ENCODE results near the gene WDR44.
"Not testable (repeated sequence)": the region's sequence is repeated elsewhere in the genome, so short reads cannot be mapped to it uniquely, and the experiment has no call there.

WDR44 gene

DNA sequence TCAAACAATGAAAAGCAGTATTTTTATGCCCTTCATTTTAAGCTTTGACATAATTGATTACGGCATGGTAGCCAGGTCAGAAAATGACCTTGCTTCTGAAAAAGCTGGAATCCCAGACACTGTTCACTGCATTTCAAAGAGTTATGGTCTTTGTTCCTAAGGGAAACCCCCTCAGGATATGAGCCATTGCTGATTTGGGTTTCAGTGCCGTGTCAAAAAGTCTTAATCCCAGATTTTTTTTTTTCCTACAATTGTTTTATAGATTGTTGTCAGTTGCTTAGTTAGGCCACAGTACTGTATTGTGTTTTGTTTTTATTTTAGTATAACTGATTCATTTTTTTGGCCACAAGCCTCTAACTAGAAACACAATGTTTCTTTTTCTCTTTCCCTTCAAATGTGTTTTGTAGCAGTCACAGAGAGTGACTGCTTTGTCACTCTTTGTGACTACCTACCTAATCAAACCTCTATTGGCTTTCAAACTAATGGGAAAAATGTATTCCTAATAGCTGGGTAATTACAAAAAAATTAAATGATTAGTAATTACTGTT, 10.3 kb downstream of the WDR44 start:
- no peak for DNase-seq (ENCODE audit: low read depth in 1 of 2, low spot score in 1 of 2)

DNA sequence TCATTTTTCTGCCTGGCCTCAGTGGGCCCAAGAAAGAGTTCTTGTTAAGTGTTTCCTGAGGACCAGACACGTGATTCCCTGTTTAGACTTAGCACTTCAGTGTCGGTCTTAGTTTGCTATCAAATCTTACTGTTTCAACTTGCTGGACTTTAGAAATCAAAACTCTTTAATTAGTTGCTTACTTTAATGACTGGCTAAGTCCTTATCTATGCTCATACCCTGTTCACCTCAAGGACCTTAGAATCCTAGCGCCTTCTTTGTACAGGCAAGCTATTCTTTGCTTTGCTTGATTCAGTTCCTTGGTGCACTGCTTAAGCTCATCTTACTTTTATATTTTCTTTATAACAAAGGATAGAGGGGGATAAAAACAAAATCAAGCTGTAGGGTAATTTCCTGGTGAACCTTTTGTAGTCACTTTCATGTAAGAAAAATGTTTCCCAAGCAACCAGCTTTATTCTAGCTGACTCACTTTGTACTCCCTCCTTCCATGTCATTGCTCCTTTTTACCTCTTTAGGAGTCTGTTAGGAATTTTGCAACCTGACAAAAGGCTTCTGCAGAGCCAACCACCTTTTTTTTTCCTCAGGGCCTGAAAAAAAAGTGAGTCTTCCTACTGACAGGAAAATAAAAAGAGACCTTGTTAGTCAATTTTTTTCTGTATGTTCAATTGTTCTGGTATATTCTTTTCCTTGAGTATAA, 14.7 kb downstream of the WDR44 start:
- no peak for DNase-seq (ENCODE audit: low read depth in 1 of 2, low spot score in 1 of 2)

DNA sequence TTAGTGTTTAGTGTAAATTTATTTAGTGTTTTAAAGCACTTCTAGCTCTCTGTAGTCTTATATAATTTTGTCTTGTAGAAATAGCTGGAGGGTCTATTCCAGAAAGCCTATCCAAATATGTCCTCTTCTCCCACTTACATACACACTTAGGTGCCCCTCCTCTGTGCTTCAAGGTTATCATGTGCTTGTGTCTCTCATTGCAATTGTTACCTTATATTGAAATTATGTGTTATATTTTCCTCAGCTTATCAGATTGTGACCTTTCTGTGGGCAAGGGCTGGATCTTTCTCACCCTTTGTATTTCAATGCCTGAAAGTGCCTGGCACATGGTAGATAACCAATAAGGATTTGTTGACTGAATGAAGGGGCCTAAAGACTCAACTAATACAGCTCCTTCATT, 18.4 kb downstream of the WDR44 start:
- no peak for DNase-seq (ENCODE audit: low read depth in 1 of 2, low spot score in 1 of 2)

DNA sequence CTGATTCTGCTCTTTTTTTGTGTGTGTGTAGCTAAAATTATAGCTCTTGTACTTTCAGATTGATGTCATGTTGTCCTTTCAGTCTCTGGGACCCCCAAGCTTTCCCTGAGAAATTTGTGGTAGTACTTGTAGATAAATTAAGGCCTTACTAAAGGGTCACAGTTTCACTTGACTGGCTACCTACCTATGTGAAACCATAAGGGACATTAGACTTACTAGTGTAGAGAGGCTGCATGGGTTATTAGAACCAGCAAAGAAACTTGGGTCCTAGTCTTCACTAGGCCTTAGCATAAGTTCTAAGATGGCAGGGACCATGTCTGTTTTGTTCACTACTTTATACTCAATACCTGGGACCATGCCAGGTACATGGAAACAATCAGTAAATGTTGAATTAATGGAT, 21.4 kb downstream of the WDR44 start:
- DNase-seq (ENCODE audit: low read depth in 1 of 2, low spot score in 1 of 2) = no peak

DNA sequence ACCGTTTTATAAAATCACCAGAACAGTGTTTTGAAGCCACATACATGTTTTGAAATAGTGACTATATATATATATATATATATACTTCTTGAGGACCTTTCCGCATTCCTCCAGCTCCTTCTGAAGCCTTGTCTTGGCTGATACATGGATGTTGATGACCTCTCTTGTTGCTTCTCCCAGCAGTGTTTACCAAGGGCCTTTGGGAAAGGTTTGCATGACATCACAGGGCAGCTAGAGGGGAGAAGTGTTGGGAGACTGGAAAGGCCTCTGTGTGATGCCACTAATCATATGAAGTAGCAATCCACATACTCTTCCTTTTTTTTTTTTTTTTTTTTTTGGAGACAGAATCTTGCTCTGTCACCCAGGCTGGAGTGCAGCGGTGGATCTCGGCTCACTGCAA, 22.5 kb downstream of the WDR44 start:
- no peak for DNase-seq (ENCODE audit: low read depth in 1 of 2, low spot score in 1 of 2)

DNA sequence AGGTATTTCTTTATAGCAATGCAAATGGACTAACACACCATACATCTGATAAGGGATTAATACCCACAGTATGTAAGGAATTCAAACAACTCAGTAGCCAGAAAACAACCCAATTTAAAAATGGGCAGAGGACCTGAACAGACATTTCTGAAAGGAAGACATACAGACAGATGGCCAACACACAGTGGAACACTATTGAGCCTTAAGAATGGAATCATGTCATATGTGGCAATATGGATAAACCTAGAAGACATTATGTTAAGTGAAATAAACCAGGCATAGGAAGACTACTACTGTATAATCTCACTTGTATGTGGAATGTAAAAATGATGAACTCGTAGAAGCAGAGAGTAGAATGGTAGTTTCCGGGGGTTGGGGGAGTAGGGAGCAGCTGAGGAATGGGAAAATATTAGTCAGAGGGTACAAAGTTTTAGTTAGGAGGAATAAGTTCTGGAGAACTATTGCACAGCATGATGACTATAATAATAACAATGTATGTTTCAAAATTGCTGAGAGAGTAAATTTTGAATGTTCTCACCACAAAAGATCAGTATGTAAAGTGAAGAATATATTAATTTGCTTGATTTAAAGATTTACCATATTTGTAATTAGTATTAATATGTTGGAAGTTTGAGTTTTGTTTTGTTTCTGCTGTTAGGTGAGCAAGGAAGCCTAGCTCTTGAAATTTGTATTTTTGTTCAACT, 25.2 kb downstream of the WDR44 start:
- DNase-seq (ENCODE audit: low read depth in 1 of 2, low spot score in 1 of 2) = no peak

DNA sequence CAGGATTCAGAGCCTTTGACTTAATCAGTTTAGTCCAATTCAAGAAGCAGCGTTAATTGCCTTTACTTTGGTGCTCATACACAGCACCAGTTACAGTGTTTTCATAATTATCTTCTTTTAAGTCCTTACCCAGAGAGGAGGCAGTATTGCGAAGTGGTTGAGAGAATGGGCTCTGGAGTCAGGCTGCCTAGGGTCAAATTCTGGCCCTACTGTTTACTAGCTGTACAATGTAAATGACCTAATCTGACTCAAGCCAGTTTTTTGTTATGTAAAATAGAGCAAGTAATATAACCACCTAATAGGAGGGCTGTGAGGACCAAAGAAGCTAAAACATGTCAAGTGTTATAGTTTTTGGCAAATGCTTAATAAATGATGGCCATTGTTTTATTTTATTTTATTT, 27.6 kb downstream of the WDR44 start:
- DNase-seq (ENCODE audit: low read depth in 1 of 2, low spot score in 1 of 2) = no peak

DNA sequence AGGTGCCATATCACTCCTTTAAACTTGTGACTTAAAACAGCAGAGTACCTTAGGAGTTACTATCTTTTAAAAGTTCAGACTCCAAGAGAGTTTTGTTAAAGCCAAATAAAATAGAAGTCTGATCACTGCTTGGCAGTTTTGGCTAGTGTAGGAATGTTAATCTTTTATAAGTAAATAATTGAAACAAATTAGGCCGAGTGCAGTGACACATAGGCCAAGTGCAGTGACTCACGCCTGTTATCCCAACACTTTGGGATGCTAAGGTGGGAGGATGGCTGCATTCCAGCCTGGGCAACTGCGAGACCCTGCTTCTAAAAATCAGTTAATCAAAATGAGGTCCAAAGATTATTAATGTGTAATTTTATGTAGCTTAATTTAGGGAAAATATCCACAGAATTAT, 37.2 kb downstream of the WDR44 start:
- no peak for DNase-seq (ENCODE audit: low read depth in 1 of 2, low spot score in 1 of 2)

DNA sequence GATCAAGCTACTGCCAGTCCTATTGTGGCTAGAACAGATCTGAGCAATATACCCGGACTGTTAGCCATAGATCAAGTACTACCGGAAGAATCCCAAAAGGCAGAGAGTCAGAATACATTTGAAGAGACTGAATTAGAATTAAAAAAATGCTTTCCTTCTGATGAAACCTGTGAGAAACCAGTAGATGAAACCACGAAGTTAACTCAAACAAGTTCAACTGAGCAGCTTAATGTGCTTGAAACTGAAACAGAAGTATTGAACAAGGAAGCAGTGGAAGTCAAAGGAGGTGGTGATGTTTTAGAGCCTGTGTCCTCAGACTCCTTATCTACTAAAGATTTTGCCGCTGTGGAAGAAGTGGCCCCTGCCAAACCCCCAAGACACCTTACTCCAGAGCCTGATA, 46.8 kb downstream of the WDR44 start:
- no peak for DNase-seq (ENCODE audit: low read depth in 1 of 2, low spot score in 1 of 2)

DNA sequence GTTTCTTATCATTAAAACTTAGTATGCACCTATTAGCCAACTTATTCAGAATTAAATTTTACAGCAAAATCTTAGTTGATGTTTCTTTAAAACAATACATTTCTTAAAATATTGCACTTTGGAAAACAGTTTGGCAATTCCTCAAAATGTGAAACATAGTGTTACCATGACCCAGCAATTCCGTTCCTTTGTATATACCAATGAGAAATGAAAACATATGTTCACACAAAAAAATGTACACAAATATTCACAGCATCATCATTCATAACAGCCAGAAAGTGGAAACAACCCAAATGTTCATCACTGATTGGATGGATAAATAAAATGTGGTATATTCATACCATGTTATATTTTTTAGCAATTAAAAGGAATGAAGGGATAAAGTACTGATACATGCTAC, 50.2 kb downstream of the WDR44 start:
- no peak for DNase-seq (ENCODE audit: low read depth in 1 of 2, low spot score in 1 of 2)

DNA sequence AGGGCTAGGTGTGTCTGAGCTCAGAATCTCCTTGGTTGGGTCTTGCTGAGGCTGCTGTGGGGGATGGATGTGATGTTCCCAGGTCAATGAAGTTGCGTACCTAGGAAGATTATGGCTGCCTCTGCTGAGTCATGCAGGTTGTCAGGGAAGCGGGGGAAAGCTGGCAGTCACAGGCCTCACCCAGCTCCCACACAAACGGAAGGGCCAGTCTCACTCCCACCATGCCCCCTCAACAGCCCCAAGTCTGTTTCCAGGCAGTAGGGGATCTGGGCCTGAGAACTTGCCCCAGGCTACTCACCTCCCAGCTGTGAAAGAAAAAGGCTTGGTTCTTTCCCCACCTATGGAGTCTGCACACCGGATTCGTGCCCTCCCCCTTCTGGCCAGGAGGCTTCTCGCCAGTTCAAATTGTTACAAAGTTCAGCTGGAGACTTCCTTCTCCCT, 72.9 kb downstream of the WDR44 start:
- DNase-seq (ENCODE audit: low read depth in 1 of 2, low spot score in 1 of 2) = no peak

DNA sequence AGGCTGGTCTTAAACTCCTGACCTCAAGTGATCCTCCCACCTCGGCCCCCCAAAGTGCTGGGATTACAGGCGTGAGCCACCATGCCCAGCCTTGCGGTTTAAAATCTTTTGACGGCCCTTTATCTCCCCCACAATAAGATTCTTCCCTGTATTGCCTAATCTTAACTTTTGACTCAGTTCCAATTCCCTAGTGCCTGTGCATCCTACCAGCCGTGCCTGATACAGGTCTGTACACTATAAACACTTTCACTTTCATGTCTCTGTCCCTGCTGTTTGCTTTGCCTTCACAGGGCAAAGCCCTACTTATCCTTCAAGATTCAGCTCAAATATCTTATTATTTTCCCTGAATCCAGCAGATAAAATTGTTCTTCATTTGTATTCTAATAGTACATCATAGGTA, 74.6 kb downstream of the WDR44 start:
- DNase-seq (ENCODE audit: low read depth in 1 of 2, low spot score in 1 of 2) = no peak

DNA sequence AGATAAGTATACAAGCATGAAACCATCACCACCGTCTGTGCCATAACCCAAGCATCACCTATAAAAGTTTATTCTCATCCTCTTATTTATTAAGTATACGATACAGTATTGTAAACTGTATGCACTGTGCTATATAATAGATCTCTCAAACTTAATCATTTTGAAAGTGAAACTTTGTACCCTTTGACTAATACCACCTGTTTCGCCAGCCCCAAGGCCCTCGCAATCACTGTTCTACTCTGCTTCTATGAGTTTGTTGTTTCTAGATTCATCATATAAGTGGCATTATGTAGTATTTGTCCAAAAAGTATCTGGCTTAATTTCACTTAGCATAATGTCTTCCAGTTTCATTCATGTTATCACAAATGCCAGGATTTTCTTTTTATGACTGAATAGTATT, 77.7 kb downstream of the WDR44 start:
- no peak for DNase-seq (ENCODE audit: low read depth in 1 of 2, low spot score in 1 of 2)

DNA sequence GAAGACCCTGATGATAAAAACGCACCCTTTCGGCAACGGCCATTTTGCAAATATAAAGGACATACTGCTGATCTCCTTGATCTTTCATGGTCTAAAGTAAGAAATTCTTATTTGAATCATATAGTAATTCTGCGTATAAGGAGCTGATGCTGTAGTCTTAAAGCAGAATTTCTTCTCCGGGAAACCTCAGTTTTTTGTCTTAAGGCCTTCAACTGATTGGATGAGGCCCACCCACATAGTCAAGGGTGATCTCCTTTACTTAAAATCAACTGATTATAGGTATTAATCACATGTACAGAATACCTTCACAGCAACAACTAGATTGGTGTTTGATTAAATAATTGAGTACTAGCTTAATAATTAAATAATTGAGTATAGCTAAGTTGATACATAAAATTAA, 86.9 kb downstream of the WDR44 start:
- no peak for DNase-seq (ENCODE audit: low read depth in 1 of 2, low spot score in 1 of 2)

DNA sequence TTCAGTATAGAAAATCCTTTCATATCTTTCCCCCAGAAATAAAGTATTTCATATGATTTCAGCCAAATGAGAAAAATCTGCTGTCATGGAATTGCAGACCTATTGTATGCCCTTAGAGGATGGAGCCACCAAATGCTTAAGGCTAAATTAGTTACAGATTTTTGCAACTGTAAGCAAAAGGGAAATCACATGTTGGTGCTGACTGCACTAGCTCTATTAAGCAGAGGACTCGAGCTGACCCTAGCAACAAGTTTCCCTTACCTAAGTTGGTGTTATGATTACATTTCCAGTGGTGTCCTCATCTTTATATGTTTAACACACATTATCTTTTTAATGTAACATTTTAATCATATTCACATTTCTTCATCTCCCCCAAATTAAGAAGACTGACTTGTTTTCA, 91.4 kb downstream of the WDR44 start:
- no peak for DNase-seq (ENCODE audit: low read depth in 1 of 2, low spot score in 1 of 2)

DNA sequence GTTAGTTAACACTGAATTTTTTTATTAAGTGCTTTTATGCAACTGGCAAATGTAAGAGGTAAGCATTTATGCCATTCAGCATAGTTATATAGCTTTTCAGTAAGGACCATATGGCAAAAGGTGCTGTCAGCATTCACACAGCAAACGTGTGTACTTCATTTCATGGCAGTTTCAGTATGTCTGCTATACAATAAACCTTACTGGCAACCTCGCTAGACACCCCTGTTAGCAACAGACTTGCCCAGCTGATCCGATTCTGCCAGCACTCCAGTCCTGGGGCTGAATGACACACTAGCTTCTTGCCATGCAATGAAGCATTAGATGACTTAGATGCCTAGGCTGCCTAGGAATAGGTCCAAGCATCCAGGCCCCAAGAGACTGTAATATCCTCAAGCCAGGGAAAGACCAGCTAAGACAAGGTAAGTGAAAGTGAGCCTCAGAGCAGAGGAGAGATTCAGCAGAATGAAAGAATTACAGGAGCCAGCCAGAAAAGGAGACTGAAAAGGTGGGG, 102.4 kb downstream of the WDR44 start:
- DNase-seq (ENCODE audit: low read depth in 1 of 2, low spot score in 1 of 2) = no peak

DNA sequence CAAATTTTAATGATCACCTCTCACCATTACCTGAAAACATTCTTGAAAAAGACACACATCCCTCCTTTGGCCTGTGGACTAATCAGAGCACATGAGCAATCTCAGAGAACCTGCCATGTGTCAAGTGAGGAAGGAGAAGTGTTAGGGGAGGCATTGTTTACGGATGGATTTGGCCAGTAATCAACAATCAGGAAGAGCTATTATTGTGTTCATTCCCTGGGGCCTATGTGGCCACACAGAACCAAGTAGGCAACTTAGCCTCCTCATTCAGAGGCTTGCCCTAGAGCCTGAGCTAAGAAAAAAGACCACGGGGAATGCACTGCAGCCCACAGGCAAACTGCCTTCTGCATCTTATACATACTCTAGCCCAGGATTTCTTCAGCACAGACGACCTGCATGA, 109.1 kb downstream of the WDR44 start:
- DNase-seq (ENCODE audit: low read depth in 1 of 2, low spot score in 1 of 2) = no peak

DNA sequence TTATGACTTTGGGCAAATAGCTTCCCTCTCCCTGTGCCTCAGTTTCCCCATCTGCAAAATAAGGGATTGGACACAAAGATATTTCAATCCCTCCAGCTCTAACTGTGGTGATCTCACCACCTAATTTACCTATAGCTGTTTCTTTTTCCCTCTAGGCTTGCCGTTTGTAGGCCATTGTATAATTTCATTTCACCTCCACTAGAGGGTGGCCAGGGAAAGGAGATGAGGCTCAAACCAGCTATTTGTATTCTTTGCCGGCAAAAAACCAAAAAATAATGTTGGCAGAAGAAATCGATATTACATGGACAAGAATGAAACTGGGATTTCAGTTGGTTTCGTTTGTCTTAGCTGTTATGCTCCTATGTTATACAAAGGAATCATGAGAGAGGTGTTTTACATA, 113.6 kb downstream of the WDR44 start:
- DNase-seq (ENCODE audit: low read depth in 1 of 2, low spot score in 1 of 2) = no peak

DNA sequence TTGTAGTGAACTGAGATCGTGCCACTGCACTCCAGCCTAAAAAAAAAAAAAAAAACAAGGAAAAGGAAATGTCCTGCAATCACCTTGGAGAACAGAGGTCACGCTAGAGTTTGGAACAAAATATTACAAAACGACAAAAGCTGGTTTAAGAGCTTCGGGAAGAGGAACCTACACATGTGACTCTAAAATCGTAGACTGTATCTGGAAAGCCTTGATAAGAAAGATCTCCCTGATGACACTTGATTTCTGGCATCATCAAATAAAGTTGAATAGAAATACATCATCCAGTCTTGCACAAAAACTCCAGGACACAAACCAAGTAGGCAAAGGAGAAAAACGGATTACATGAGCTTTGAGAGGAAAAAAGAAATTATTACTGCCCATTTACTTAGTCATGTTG, 118.6 kb downstream of the WDR44 start:
- DNase-seq (ENCODE audit: low read depth in 1 of 2, low spot score in 1 of 2) = no peak

DNA sequence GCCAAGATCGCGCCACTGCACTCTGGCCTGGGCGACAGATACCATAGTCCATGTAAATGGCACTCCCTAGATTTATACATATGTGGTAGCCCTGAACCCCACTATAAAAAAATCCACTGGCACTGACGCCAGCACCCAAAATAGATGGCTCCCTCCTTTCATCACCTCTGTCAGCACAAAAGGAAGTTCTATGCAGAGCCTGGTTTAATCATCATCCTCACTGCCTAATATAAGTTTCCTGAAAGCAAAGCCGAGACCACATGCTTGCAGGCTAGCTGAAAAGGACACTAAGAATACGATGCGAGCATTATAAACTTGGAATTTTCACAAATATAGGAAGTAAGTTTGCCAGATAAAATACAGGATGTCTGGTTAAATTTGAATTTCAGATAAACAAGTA, 122.2 kb downstream of the WDR44 start:
- DNase-seq (ENCODE audit: low read depth in 1 of 2, low spot score in 1 of 2) = no peak

DNA sequence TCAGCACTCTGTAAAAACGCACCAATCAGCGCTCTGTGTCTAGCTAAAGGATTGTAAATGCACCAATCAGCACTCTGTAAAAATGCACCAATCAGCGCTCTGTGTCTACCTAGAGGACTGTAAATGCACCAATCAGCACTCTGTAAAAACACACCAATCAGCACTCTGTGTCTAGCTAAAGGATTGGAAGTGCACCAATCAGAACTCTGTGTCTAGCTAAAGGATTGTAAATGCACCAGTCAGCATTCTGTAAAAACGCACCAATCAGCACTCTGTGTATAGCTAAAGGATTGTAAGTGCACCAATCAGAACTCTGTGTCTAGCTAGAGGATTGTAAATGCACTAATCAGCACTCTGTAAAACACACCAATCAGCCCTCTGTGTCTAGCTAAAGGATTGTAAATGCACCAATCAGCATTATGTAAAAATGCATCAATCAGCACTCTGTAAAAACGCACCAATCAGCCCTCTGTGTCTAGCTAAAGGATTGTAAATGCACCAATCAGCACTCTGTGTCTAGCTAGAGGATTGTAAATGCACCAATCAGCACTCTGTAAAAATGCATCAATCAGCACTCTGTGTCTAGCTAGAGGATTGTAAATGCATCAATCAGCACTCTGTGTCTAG, 124.9 kb downstream of the WDR44 start:
- DNase-seq (ENCODE audit: low read depth in 1 of 2, low spot score in 1 of 2) = not testable (repeated sequence)

DNA sequence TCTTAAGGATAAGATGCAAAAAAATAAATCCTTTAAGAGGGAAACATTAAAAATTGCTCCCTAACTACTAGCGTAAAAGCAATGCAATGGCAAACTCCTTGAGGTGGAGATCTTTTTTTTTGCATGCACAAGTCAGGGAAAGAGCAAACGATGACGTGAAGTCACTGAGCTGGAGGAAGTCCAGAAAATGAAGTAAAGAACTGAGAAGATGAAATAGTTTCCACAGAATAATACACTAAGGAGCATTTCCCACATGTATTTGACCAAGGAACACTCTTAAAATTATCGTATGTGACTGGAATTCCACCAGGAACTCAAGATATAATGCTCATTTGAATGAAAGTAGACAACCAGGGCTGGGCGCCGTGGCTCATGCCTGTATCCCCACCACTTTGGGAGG, 128.7 kb downstream of the WDR44 start:
- no peak for DNase-seq (ENCODE audit: low read depth in 1 of 2, low spot score in 1 of 2)
